Loucy (cell line): ENCODE results near the gene LGALS14.

Experiments used
- H2AFZ ChIP-seq: fragments of 200-600 bp; sonication (generic); 2 replicates; pipeline ENCODE4 v1.6.0; 2016; ENCODE audit warnings: antibody characterized with exemption, mild to moderate bottlenecking, low read length, moderate library complexity
- H3F3A ChIP-seq: fragments of 200-600 bp; 2 replicates; pipeline ENCODE4 v1.6.0; 2016; ENCODE audit warnings: antibody characterized with exemption, low read depth, mild to moderate bottlenecking
- H3K27me3 ChIP-seq: fragments of 200-600 bp; sonication (generic); 2 replicates; pipeline ENCODE4 v1.6.1; 2014; ENCODE audit warnings: low read length, mild to moderate bottlenecking; ENCODE audit not compliant: insufficient read depth, poor library complexity, severe bottlenecking
- H3K36me3 ChIP-seq: fragments of 200-600 bp; sonication (generic); 2 replicates; pipeline ENCODE4 v1.6.1; 2016; ENCODE audit warnings: low read length; ENCODE audit not compliant: insufficient read depth
- H3K4me1 ChIP-seq: fragments of 200-600 bp; sonication (generic); 2 replicates; pipeline ENCODE4 v1.5.1; 2014; ENCODE audit warnings: low read length, mild to moderate bottlenecking; ENCODE audit not compliant: insufficient read depth, poor library complexity, severe bottlenecking
- H3K4me2 ChIP-seq: fragments of 200-600 bp; sonication (generic); 2 replicates; pipeline ENCODE4 v1.6.0; 2014; ENCODE audit warnings: antibody characterized with exemption, low read length, low read depth, mild to moderate bottlenecking; ENCODE audit not compliant: poor library complexity, severe bottlenecking
- H3K4me3 ChIP-seq: fragments of 200-600 bp; sonication (generic); 2 replicates; pipeline ENCODE4 v1.5.1; 2014; ENCODE audit warnings: low read length, mild to moderate bottlenecking, mixed read lengths; ENCODE audit not compliant: poor library complexity, severe bottlenecking
- H3K79me2 ChIP-seq: fragments of 200-600 bp; sonication (generic); 2 replicates; pipeline ENCODE4 v1.6.1; 2014; ENCODE audit warnings: low read length; ENCODE audit not compliant: insufficient read depth
- H3K9ac ChIP-seq: fragments of 200-600 bp; sonication (generic); 2 replicates; pipeline ENCODE4 v1.6.0; 2014; ENCODE audit warnings: mild to moderate bottlenecking, low read depth, low read length, moderate library complexity; ENCODE audit not compliant: poor library complexity, severe bottlenecking
- H3K9me2 ChIP-seq: fragments of 200-600 bp; sonication (generic); replicated peaks from 2 replicates; pipeline ENCODE4 v1.6.1; 2016; ENCODE audit warnings: low read depth, low read length, mixed read lengths
- H3K9me3 ChIP-seq: fragments of 200-600 bp; sonication (generic); 2 replicates; pipeline ENCODE4 v1.6.1; 2014; ENCODE audit warnings: mild to moderate bottlenecking, antibody characterized with exemption, low read length, low read depth; ENCODE audit not compliant: insufficient read depth
- H4K20me1 ChIP-seq: fragments of 200-600 bp; sonication (generic); 2 replicates; pipeline ENCODE4 v1.6.0; 2014; ENCODE audit warnings: antibody characterized with exemption, low read length, mild to moderate bottlenecking; ENCODE audit not compliant: insufficient read depth, poor library complexity, severe bottlenecking
- CTCF ChIP-seq: fragments of 200-600 bp; sonication (generic); conservative IDR thresholded peaks from 2 replicates; pipeline ENCODE4 v1.5.1; 2014; ENCODE audit warnings: mild to moderate bottlenecking, antibody characterized with exemption, low read length
- EZH2phosphoT487 ChIP-seq: fragments of 200-600 bp; IDR thresholded peaks from 2 replicates; pipeline ENCODE4 v1.6.1; 2018; ENCODE audit warnings: antibody characterized with exemption, mild to moderate bottlenecking, moderate library complexity, borderline replicate concordance

LGALS14 gene, protein sequence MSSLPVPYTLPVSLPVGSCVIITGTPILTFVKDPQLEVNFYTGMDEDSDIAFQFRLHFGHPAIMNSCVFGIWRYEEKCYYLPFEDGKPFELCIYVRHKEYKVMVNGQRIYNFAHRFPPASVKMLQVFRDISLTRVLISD

GRCh38 chr19:39704181-39705044, at the start of gene LGALS14:
LGALS14 (plus strand) TSS chr19:39704481; CDS start chr19:39704529, 48 bp downstream.
- Histone ChIP-seq H3K4me1 (no peaks in the 10 kb centered on the region), H4K20me1 (no peaks in the 10 kb centered on the region), H3K27me3 (no peaks in the 10 kb centered on the region), H2AFZ (no peak within 1 kb of the TSS), H3K9me2 (no peaks in the 10 kb centered on the region), H3K4me2 (no peak within 1 kb of the TSS), H3K9me3 (no peaks in the 10 kb centered on the region), H3K36me3 (no peaks in the 10 kb centered on the region), H3F3A (no peaks in the 10 kb centered on the region), H3K9ac (no peak within 1 kb of the TSS), H3K4me3 (no peak within 1 kb of the TSS), H3K79me2 (no peaks in the 10 kb centered on the region)
- no peak for TF ChIP-seq EZH2phosphoT487
- no peak for TF ChIP-seq CTCF

DNA sequence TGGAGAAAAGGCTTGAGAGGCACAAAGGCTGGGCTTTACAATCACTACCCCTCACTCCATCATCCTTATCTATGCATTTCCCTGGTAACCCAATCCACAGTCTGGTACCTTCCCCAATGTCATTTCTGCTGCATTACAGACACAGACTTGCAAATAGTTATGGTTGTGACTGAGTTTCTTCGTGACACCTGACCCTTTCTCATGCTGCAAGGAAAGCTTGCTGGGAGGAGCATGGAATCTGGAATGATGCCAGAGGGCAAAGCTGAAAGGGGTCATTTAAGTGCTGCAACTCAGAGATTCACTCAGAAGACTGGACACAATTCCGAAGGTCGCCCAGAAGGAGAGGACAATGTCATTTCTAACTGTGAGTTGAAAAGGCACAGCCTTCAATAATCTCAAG, 48.7 kb upstream of the LGALS14 start, which contains the start of gene LGALS16:
Gene LGALS16, plus strand, starts transcription at position 301 of the 400 bp plus-strand sequence. Its CDS starts 49 bp downstream, at position 350.
- no peak within 1 kb of the TSS for H3K4me3 ChIP-seq
- no peak within 1 kb of the TSS for H2AFZ ChIP-seq
- H3K27me3 ChIP-seq = no peaks in the 10 kb centered on the region
- no peaks in the 10 kb centered on the region for H3F3A ChIP-seq
- H3K36me3 ChIP-seq = no peaks in the 10 kb centered on the region
- H3K4me1 ChIP-seq = no peaks in the 10 kb centered on the region
- TF ChIP-seq EZH2phosphoT487 = no peak
- TF ChIP-seq CTCF = no peak
- no peak within 1 kb of the TSS for H3K9ac ChIP-seq
- H4K20me1 ChIP-seq = no peaks in the 10 kb centered on the region
- no peaks in the 10 kb centered on the region for H3K9me3 ChIP-seq
- no peaks in the 10 kb centered on the region for H3K79me2 ChIP-seq
- H3K4me2 ChIP-seq = no peak within 1 kb of the TSS
- H3K9me2 ChIP-seq = no peaks in the 10 kb centered on the region

GRCh38 chr19:39659791-39660190, 44.5 kb upstream of the LGALS14 start:
- no peaks in the 10 kb centered on the region for H3K9me3 ChIP-seq
- H3K4me3 ChIP-seq = no peak overlapping the region
- no peaks in the 10 kb centered on the region for H3K79me2 ChIP-seq
- H2AFZ ChIP-seq = no peak overlapping the region
- H3K4me1 ChIP-seq = no peaks in the 10 kb centered on the region
- no peaks in the 10 kb centered on the region for H3K36me3 ChIP-seq
- no peaks in the 10 kb centered on the region for H3F3A ChIP-seq
- no peaks in the 10 kb centered on the region for H3K9me2 ChIP-seq
- H3K27me3 ChIP-seq = no peaks in the 10 kb centered on the region
- no peak overlapping the region for H3K4me2 ChIP-seq
- no peak overlapping the region for H3K9ac ChIP-seq
- TF ChIP-seq CTCF = no peak
- no peak for TF ChIP-seq EZH2phosphoT487
- H4K20me1 ChIP-seq = no peaks in the 10 kb centered on the region
